GM06990 (cell line): ENCODE data around the gene MAPKAPK2.

Experiments
- DNase-seq: peaks from one replicate; pipeline ENCODE4 v3.0.0-alpha.2; 2011; ENCODE audit not compliant: insufficient read length; ENCODE audit errors: extremely low read depth
- H3K27me3 ChIP-seq: replicated peaks from 2 replicates; pipeline ENCODE4 v1.6.0; 2011; ENCODE audit warnings: low read length; ENCODE audit not compliant: control insufficient read depth, insufficient read depth
- H3K36me3 ChIP-seq: 2 replicates; pipeline ENCODE4 v1.5.1; 2011; ENCODE audit warnings: low read length; ENCODE audit not compliant: control insufficient read depth, insufficient read depth
- H3K4me3 ChIP-seq: replicated peaks from 2 replicates; pipeline ENCODE4 v1.5.1; 2011; ENCODE audit warnings: low read depth, mild to moderate bottlenecking, control low read depth, low read length
- TF ChIP-seq, protein P1 (sequence below): IDR thresholded peaks from 2 replicates; pipeline ENCODE4 v1.5.1; 2011; ENCODE audit warnings: low read length, control low read depth, mild to moderate bottlenecking, inconsistent platforms; ENCODE audit not compliant: insufficient read depth, poor library complexity, severe bottlenecking

The MAPKAPK2 gene

DNA sequence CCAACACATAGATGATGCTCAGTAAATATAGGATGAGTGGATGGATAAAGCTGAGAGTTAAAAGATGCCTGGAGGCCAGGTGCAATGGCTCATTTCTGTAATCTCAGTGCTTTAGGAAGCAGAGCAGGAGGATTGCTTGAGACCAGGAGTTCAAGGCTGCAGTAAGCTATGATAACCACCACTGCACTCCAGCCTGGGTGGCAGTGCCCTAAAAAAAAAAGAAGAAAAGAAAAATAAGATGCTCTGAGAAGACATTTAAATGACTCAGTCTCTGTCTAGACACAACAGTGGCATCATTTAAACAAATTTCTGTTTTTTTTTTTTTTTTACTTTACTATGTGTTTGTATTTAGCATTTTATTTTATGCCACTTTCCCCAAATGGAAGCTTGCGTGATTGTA is 60.6 kb downstream of the MAPKAPK2 start:
- no peaks in the 10 kb centered on the region for H3K36me3 ChIP-seq
- no peaks in the 10 kb centered on the region for H3K27me3 ChIP-seq
- DNase-seq, result no peak
- H3K4me3 ChIP-seq, result no peak overlapping the region
- TF ChIP-seq, protein P1, sequence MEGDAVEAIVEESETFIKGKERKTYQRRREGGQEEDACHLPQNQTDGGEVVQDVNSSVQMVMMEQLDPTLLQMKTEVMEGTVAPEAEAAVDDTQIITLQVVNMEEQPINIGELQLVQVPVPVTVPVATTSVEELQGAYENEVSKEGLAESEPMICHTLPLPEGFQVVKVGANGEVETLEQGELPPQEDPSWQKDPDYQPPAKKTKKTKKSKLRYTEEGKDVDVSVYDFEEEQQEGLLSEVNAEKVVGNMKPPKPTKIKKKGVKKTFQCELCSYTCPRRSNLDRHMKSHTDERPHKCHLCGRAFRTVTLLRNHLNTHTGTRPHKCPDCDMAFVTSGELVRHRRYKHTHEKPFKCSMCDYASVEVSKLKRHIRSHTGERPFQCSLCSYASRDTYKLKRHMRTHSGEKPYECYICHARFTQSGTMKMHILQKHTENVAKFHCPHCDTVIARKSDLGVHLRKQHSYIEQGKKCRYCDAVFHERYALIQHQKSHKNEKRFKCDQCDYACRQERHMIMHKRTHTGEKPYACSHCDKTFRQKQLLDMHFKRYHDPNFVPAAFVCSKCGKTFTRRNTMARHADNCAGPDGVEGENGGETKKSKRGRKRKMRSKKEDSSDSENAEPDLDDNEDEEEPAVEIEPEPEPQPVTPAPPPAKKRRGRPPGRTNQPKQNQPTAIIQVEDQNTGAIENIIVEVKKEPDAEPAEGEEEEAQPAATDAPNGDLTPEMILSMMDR, result no peak

DNA sequence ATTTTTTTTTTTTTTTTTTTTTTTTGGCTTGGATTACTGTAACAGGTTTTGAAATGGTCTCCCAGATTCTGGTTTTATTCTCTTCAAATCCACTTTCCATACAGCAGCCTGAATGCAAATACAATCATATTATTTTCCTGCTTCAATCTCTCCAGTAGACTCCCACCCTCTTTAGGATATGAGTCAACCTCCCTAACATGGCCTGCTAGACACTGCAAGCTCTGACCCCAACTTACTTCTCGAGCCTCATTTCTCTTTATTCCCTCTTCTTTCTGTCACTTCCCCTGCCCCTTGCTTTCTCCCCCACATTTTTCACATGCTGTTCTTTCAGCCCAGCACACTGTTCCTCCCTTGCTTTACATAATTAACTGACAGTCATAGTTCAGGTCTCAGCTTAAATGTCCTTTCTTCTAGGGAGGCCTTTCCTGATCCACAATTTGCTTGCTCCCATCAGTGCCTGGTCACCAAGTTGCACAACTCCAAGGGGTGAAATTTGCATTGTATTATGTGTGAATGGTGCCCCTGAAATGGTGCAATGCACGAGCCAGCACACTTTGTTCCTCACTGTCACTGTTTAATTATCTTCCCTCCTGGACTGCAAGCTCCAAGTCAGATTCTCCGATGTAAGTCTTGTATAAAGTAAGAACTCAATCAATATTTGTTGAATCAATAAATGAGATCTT is 63.8 kb downstream of the MAPKAPK2 start:
- H3K36me3 ChIP-seq, result no peaks in the 10 kb centered on the region
- H3K4me3 ChIP-seq, result no peak overlapping the region
- no peak for DNase-seq
- H3K27me3 ChIP-seq, result no peaks in the 10 kb centered on the region
- TF ChIP-seq, protein P1, result no peak

DNA sequence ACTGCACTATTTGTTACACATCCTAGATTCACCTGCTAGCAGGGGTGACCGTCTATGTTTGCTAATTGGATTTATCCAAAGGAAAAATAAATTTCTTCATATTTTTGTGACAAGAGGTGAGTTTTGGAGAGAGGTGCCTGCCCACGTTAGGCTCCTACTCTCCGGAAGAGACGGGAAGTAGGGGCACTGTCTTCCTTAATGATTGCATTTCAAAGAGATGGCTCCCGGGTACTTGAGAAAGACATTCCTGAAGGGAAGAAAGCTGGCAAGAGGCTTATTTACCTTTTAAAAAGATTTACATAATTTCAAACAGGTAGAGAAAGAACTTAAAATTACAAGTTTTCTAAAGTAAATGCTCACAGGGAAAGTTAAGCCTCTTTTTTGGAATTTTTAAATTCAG is 67.2 kb downstream of the MAPKAPK2 start:
- no peak for DNase-seq
- Histone ChIP-seq H3K27me3 (no peaks in the 10 kb centered on the region), H3K4me3 (no peak overlapping the region), H3K36me3 (no peaks in the 10 kb centered on the region)
- TF ChIP-seq, protein P1, result no peak

DNA sequence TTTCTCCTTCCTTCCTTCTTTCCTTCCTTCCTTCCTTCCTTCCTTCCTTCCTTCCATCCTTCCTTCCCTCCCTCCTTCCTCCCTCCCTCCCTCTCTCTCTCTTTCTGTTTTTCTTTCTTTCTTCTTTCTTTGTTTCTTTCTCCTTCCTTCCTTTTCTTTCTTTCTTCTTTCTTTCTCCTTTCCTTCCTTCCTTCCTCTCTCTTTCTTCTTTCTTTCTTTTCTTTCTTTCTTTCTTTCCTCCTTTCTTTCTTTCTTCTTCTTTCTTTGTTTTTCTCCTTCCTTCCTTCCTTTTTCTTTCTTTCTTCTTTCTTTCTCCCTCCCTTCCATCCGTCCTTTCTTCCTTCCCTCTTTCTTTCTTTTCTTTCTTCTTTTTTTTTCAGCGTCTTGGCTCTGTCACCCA is 67.8 kb downstream of the MAPKAPK2 start:
- TF ChIP-seq, protein P1, result no peak
- no peaks in the 10 kb centered on the region for H3K36me3 ChIP-seq
- no peak overlapping the region for H3K4me3 ChIP-seq
- no peaks in the 10 kb centered on the region for H3K27me3 ChIP-seq
- no peak for DNase-seq

DNA sequence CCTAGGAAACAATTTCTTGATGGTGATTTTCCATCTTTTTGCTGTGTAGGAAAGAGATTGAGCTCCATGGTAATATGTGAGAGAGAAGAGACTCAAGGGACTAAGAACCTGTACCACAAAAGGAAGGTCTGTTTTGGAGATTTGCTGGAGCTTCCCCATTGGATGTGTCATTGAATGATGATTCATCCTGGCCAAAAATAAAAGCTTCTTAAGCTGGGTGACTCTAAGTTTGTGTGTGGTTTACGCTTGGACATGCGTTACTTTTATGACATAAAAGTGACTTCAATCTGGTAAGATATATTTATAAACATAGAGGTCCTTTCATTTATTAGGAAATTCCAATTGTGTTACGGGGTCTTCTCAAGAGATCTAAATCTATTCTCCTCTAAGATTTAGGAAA is 68.4 kb downstream of the MAPKAPK2 start:
- TF ChIP-seq, protein P1, result no peak
- no peak for DNase-seq
- no peak overlapping the region for H3K4me3 ChIP-seq
- H3K27me3 ChIP-seq, result no peaks in the 10 kb centered on the region
- H3K36me3 ChIP-seq, result no peaks in the 10 kb centered on the region

DNA sequence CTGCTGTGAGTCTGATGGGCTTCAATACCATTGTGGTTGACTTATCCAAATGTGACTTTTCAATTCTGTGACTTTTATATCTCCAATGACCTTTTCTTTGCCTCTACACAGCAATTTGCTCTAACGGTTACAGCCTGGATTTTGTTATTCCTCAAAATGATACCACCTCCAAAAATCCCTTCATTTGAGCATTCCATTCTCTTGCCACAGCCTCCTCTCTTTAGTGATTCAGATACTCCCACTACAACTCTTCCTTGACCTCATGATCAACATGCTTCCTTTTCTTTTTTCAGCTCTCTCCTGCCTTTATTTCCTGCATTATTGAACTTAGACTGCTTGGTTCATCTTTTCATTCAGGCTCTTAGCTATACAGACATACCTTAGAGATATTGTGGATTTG is 69.3 kb downstream of the MAPKAPK2 start:
- Histone ChIP-seq H3K4me3 (no peak overlapping the region), H3K36me3 (no peaks in the 10 kb centered on the region), H3K27me3 (no peaks in the 10 kb centered on the region)
- no peak for DNase-seq
- TF ChIP-seq, protein P1, result no peak
